Lower lobe of right lung (tissue), 2 donors: ENCODE results near the gene SEC22C. TPM values are rescaled to one million over a fixed set of nuclear protein-coding genes. Genes with fewer than 3 reads are reported as not detected.

ENCODE experiments used
- ATAC-seq, 2 donors: fragments of 200-7000 bp; cut with Tn5 transposase; one replicate each; pipeline ENCODE4 v1.9.1; 2020 to 2022; ENCODE audit warnings: mild to moderate bottlenecking in 2 of 2, moderate library complexity in 2 of 2
- DNase-seq: peaks from one replicate; pipeline ENCODE4 v3.0.0-alpha.2; 2020
- H3K27ac ChIP-seq: fragments of 200-600 bp; one replicate; pipeline ENCODE4 v1.8.0; 2022
- H3K27me3 ChIP-seq: fragments of 200-600 bp; one replicate; pipeline ENCODE4 v1.8.0; 2022; ENCODE audit warnings: low read depth
- H3K36me3 ChIP-seq: fragments of 200-600 bp; one replicate; pipeline ENCODE4 v1.8.0; 2022; ENCODE audit warnings: mild to moderate bottlenecking
- H3K4me1 ChIP-seq: fragments of 200-600 bp; one replicate; pipeline ENCODE4 v1.8.0; 2022
- H3K4me3 ChIP-seq: fragments of 200-600 bp; one replicate; pipeline ENCODE4 v1.8.0; 2022; ENCODE audit warnings: mild to moderate bottlenecking
- H3K9me3 ChIP-seq: fragments of 200-600 bp; one replicate; pipeline ENCODE4 v1.8.0; 2022
- intact Hi-C: fragments of 100-400 bp; cut with DNase I; formaldehyde crosslinking; loops from one replicate; pipeline ENCODE4 v1.11.0; 2022
- total RNA-seq: library from RNA; stranded (reverse); fragmentation: NEBNext Ultra II Directional; extraction: Animal tissue kit (Norgen Biotek cat#: 25700); gene quantifications from one replicate; pipeline ENCODE4 v1.2.1, GENCODE V29; 2021
- TF ChIP-seq, protein P1 (sequence below): fragments of 200-600 bp; IDR thresholded peaks from one replicate; pipeline ENCODE4 v1.8.0; 2022; ENCODE audit warnings: antibody characterized with exemption, mild to moderate bottlenecking
- donor health status: DM: no; HTN: yes; CAD: no; lungs with severe emphysema.

SEC22C gene
- total RNA-seq, 1 donor from 2014 or later = 51.3 TPM

DNA sequence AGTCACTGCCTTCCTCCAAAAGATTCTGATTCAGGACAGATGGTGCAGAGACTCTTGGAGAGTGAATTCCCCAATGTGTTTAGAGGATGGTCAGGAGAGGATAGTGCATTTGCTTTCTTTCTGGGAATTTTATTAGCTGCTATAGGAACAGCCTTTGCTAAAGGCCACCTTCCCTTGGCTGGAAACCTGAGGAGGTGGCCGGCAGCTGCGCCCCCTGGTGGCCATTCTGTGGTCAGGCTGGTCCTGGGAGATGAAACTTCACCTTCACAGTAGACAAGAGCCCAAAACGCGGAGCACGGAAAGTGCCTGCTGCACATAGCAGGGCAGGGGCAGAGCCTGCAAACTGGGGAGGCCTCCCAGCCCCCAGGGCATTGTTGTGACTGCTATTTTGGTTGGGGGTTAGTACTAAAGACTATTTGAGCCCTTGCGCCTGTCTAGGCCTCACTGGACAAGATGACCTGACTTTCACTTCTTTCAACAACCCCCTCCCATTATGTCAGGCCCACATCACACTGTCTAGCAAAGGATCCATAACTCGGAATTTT, 34.3 kb downstream of the SEC22C start:
- H3K9me3 ChIP-seq = no peaks in the 10 kb centered on the region
- peak; percentile 85 for DNase-seq
- TF ChIP-seq, protein P1, sequence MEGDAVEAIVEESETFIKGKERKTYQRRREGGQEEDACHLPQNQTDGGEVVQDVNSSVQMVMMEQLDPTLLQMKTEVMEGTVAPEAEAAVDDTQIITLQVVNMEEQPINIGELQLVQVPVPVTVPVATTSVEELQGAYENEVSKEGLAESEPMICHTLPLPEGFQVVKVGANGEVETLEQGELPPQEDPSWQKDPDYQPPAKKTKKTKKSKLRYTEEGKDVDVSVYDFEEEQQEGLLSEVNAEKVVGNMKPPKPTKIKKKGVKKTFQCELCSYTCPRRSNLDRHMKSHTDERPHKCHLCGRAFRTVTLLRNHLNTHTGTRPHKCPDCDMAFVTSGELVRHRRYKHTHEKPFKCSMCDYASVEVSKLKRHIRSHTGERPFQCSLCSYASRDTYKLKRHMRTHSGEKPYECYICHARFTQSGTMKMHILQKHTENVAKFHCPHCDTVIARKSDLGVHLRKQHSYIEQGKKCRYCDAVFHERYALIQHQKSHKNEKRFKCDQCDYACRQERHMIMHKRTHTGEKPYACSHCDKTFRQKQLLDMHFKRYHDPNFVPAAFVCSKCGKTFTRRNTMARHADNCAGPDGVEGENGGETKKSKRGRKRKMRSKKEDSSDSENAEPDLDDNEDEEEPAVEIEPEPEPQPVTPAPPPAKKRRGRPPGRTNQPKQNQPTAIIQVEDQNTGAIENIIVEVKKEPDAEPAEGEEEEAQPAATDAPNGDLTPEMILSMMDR = peak; percentile 97
- peaks cover 57% of the 10 kb centered on the region for H3K4me1 ChIP-seq
- intact Hi-C loops = no loop called here
- no peaks in the 10 kb centered on the region for H3K27me3 ChIP-seq
- H3K36me3 ChIP-seq = peaks cover 37% of the 10 kb centered on the region
- ATAC-seq = peak; percentile 58
- peak overlapping the region; percentile 85 for H3K27ac ChIP-seq
- no peak overlapping the region for H3K4me3 ChIP-seq

DNA sequence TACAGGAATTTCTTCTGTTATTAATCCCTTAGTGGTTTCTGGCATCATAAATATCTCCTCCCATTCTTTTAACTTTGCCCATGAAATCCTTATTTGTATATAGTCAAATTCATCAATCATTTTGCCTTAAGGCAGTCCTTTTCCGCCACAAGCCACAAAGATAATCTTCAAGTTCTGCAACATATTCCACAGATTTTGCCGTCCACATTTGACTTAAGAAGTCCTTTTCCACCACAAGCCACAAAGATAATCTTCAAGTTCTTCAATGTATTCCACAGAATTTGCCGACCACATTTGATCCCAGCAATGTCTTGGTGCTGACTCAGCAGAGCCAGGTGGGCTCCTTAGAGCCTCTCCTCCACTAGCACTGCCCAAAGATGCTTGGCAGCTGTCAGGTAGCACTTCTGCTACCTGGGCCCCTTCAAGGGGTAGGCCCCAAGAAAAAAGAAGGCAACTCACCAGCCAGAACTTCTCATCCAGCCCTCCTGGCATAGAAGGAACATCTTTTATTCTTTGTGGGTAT, 35.0 kb downstream of the SEC22C start:
- ATAC-seq (no peak), DNase-seq (no peak)
- intact Hi-C loops = no loop called here
- Histone ChIP-seq H3K4me3 (no peak overlapping the region), H3K36me3 (peaks cover 30% of the 10 kb centered on the region), H3K9me3 (no peaks in the 10 kb centered on the region), H3K27ac (peak overlapping the region; percentile 85), H3K27me3 (no peaks in the 10 kb centered on the region), H3K4me1 (peaks cover 64% of the 10 kb centered on the region)
- TF ChIP-seq, protein P1 = no peak

DNA sequence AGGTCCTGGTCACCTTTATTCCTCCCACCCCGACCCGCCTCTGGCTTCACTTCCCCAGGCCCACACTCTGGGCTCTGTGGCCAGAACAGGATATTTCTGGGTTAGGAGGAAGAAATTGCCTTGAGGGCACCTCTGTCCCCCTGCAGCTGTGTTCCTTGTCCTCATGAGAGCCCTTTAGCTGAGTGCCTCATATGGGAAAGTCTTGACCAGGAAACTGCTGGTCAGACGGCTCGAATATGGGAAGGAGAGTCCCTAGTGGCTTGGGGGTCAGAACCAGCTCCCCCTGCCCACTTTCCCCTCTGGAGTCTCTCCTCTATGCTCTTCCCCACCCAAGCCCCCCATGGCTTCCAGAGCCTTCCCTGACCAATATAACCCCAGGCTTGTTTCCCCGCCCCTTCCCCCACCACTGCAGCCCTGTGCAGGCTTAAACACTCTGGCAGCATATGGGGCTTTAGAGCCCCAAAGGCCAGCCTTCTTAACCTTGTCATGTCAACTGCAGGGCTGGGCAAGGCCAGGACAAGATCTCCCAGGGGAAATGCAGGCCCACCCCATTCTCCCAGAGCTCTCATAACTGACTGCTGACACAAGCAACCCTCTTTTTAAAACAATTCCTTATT, 36.4 kb downstream of the SEC22C start:
- TF ChIP-seq, protein P1 = no peak
- Histone ChIP-seq H3K36me3 (peaks cover 16% of the 10 kb centered on the region), H3K27ac (peak overlapping the region; percentile 85), H3K9me3 (no peaks in the 10 kb centered on the region), H3K27me3 (no peaks in the 10 kb centered on the region), H3K4me1 (peaks cover 77% of the 10 kb centered on the region), H3K4me3 (no peak overlapping the region)
- peak; percentile 46 to 52 for ATAC-seq
- no peak for DNase-seq
- intact Hi-C loops = no loop called here

DNA sequence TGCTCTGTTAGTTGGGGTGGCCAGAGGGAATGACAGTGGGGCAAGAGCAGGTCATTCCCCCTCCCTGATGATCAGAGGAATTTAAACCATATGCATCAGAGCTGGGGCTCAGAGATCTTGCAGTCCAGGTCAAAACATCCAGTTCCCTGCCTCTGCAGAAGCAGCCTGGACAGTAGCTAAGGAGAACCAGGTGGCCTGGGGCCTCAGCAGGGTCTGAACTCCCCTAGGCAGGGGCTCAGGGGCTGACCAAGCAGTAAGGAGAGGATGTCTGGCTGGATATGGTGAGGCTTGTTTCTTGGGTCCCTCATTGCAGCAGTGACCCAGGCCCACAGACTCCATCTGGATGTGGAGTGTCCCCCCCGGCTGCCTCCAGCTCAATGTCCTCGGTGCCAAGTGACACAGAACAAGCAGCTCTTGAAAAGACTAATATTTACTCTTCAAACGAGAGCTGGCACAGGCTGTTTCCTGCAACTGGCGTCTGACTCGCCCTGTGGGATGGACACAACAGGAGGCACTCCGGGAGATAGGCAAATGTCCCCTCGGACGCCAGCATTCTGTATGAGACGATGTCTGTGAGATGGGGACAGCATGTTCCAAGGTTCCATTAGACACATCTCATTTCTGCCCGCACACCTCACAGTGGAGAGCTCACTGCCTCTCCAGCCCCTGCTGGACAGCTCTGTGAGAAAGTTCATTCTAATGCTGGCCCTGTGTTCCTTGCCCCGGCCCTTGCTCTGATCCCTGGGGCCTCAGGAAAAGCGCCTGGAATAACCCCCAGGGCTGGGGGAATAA, 37.1 kb downstream of the SEC22C start:
- no peak overlapping the region for H3K4me3 ChIP-seq
- TF ChIP-seq, protein P1 = peak; percentile 38
- no peaks in the 10 kb centered on the region for H3K27me3 ChIP-seq
- H3K9me3 ChIP-seq = no peaks in the 10 kb centered on the region
- H3K36me3 ChIP-seq = peaks cover 9% of the 10 kb centered on the region
- H3K27ac ChIP-seq = peak overlapping the region; percentile 85
- ATAC-seq (peak; percentile 86 to 91), DNase-seq (peak; percentile 81)
- intact Hi-C loops = no loop called here
- peaks cover 84% of the 10 kb centered on the region for H3K4me1 ChIP-seq

DNA sequence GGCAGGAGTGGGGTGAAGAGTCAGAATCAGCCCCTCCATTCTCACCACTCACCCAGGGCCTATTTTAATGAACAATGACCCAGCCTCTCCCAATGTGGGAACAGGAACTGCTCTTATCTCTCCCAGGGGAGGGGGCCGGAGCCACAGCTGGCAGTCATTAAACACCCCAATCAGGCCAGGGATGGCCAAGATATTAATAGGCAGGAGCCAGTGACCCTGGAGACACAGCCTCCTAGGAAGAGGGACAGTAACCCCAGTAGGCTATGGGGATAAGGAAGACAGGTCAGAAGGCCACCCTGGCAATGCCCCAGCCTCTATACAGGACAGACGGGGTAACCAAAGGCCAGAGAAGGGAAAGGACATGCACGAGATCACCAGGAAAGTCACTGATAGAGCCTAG, 40.7 kb downstream of the SEC22C start:
- Histone ChIP-seq H3K27ac (peak overlapping the region; percentile 53), H3K4me3 (no peak overlapping the region), H3K27me3 (no peaks in the 10 kb centered on the region), H3K9me3 (no peaks in the 10 kb centered on the region), H3K4me1 (peaks cover 71% of the 10 kb centered on the region), H3K36me3 (no peaks in the 10 kb centered on the region)
- intact Hi-C loops = no loop called here
- DNase-seq (no peak), ATAC-seq (no peak)
- TF ChIP-seq, protein P1 = no peak
